ENCODE measurements around the gene KANSL1L. TPM values are rescaled to one million over a fixed set of nuclear protein-coding genes. Genes with fewer than 3 reads are reported as not detected.

The KANSL1L gene
- total RNA-seq, 1 experiment from 2014 or later, result 5.7 TPM

DNA sequence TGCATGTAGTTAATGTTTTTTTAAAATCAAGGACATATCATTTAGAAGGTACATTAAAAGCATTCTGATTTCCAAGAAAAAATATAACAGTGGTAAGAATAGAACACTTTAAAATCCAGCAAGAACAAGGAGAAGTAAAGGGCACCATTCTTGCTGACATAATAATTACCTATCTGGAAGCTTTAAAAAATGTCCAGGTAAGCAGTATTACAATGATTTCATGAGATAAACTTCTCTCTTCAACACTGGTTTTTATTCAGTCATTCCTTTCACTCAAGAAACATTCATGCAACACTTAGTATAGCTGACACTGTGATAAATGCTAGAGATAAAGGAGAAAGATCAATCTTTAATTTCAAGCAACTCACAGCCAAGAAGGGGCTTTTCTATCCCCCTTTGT is 2.9 kb upstream of the KANSL1L start:
- TF ChIP-seq, protein P1, sequence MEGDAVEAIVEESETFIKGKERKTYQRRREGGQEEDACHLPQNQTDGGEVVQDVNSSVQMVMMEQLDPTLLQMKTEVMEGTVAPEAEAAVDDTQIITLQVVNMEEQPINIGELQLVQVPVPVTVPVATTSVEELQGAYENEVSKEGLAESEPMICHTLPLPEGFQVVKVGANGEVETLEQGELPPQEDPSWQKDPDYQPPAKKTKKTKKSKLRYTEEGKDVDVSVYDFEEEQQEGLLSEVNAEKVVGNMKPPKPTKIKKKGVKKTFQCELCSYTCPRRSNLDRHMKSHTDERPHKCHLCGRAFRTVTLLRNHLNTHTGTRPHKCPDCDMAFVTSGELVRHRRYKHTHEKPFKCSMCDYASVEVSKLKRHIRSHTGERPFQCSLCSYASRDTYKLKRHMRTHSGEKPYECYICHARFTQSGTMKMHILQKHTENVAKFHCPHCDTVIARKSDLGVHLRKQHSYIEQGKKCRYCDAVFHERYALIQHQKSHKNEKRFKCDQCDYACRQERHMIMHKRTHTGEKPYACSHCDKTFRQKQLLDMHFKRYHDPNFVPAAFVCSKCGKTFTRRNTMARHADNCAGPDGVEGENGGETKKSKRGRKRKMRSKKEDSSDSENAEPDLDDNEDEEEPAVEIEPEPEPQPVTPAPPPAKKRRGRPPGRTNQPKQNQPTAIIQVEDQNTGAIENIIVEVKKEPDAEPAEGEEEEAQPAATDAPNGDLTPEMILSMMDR (IDR thresholded peaks at IDR 0.05; ENCODE audit: insufficient read depth in 1 of 2, low read depth in 1 of 2, low read length in 1 of 2, severe bottlenecking in 1 of 2, unreplicated experiment in 1 of 2), result no peak
- intact Hi-C loops (cut with micrococcal nuclease; ENCODE audit: unreplicated experiment), result loop anchor here (5.0 to 10.0 kb wide), 2 partner anchors 1719 to 1907 kb away; partner anchors contain the start of gene PIKFYVE
- no peak for DNase-seq
- Mint-ChIP-seq H3K4me1 (ENCODE audit: low read depth, unreplicated experiment) (peaks cover 12% of the 10 kb centered on the region), H3K4me3 (ENCODE audit: unreplicated experiment) (no peak overlapping the region), H3K27ac (ENCODE audit: unreplicated experiment) (no peak overlapping the region), H3K36me3 (ENCODE audit: insufficient read depth, unreplicated experiment) (peaks cover 15% of the 10 kb centered on the region), H3K9me3 (ENCODE audit: unreplicated experiment) (no peaks in the 10 kb centered on the region), H3K27me3 (ENCODE audit: insufficient read depth, unreplicated experiment) (no peaks in the 10 kb centered on the region)
- Histone ChIP-seq H3K4me3 (ENCODE audit: low read depth, low read length) (no peak overlapping the region), H3K36me3 (ENCODE audit: control insufficient read depth, insufficient read depth, low read length) (no peaks in the 10 kb centered on the region), H3K27me3 (replicated peaks; ENCODE audit: control insufficient read depth, insufficient read depth, low read length) (peaks cover 2% of the 10 kb centered on the region; the same call in 1 of the 2 replicates), H3K9me3 (no peaks in the 10 kb centered on the region), H3K4me1 (0 out of 2 replicates have a peak, but pooled peaks cover 5% of the 10 kb centered on the region)
- POLR2A ChIA-PET, result no interaction called here
- CTCF ChIA-PET, result no interaction called here
- no TSS peak for BruUV-seq (replicated peaks)

DNA sequence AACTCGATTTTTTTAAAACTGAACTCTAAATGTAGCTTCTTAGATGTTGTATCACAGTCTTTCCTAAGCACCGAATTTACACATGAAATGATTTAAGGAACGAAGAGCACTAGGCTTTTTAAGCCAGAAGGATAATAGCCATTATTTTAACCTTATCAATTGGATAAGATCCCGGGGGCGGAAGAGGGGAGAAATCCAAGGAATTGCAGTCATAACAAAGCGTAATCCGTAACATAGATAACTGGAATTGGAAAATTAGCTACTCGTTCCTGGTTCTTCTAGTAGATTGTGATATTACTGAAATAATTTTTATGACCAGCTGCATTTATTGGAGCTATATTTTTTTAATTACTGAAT is 988 bp upstream of the KANSL1L start:
- Histone ChIP-seq H3K27me3 (replicated peaks; ENCODE audit: control insufficient read depth, insufficient read depth, low read length) (no peaks in the 10 kb centered on the region), H3K4me3 (ENCODE audit: low read depth, low read length) (peak overlapping the region; percentile 84), H3K9me3 (no peaks in the 10 kb centered on the region), H3K36me3 (ENCODE audit: control insufficient read depth, insufficient read depth, low read length) (no peaks in the 10 kb centered on the region), H3K4me1 (0 out of 2 replicates have a peak, but pooled peaks cover 7% of the 10 kb centered on the region)
- POLR2A ChIA-PET, result no interaction called here
- TF ChIP-seq, protein P1 (IDR thresholded peaks at IDR 0.05; ENCODE audit: insufficient read depth in 1 of 2, low read depth in 1 of 2, low read length in 1 of 2, severe bottlenecking in 1 of 2, unreplicated experiment in 1 of 2), result no peak
- Mint-ChIP-seq H3K27me3 (ENCODE audit: insufficient read depth, unreplicated experiment) (no peaks in the 10 kb centered on the region), H3K4me1 (ENCODE audit: low read depth, unreplicated experiment) (peaks cover 17% of the 10 kb centered on the region), H3K9me3 (ENCODE audit: unreplicated experiment) (no peaks in the 10 kb centered on the region), H3K36me3 (ENCODE audit: insufficient read depth, unreplicated experiment) (peaks cover 15% of the 10 kb centered on the region), H3K4me3 (ENCODE audit: unreplicated experiment) (peak overlapping the region; percentile 94), H3K27ac (ENCODE audit: unreplicated experiment) (peak overlapping the region; percentile 65)
- CTCF ChIA-PET, result no interaction called here
- intact Hi-C loops (cut with micrococcal nuclease; ENCODE audit: unreplicated experiment), result loop anchor here (5.0 to 10.0 kb wide), 2 partner anchors 1717 to 1905 kb away; partner anchors contain the start of gene PIKFYVE
- DNase-seq, result no peak
- no TSS peak for BruUV-seq (replicated peaks)

GRCh38 chr2:210170446-210171303 is 534 bp downstream of the KANSL1L start:
- no peaks in the 10 kb centered on the region for H3K27me3 ChIP-seq (replicated peaks; ENCODE audit: control insufficient read depth, insufficient read depth, low read length)
- CTCF ChIA-PET, result interaction anchor here (0.6 to 0.7 kb wide), 4 partner anchors 210 to 1667 kb away, joined by 3 to 4 read pairs (median 4); no protein-coding TSS in a partner anchor
- POLR2A ChIA-PET, result interaction anchor here (0.6 kb wide), 2 partner anchors 20 to 179 kb away, joined by 3 to 5 read pairs; no protein-coding TSS in a partner anchor
- TF ChIP-seq, protein P1 (IDR thresholded peaks at IDR 0.05; ENCODE audit: insufficient read depth in 1 of 2, low read depth in 1 of 2, low read length in 1 of 2, severe bottlenecking in 1 of 2, unreplicated experiment in 1 of 2), result no peak
- Mint-ChIP-seq H3K27ac (ENCODE audit: unreplicated experiment) (peak overlapping the region; percentile 93), H3K9me3 (ENCODE audit: unreplicated experiment) (no peaks in the 10 kb centered on the region), H3K4me3 (ENCODE audit: unreplicated experiment) (peak overlapping the region; percentile 94), H3K4me1 (ENCODE audit: low read depth, unreplicated experiment) (peaks cover 17% of the 10 kb centered on the region), H3K36me3 (ENCODE audit: insufficient read depth, unreplicated experiment) (peaks cover 15% of the 10 kb centered on the region), H3K27me3 (ENCODE audit: insufficient read depth, unreplicated experiment) (no peaks in the 10 kb centered on the region)
- no peaks in the 10 kb centered on the region for H3K36me3 ChIP-seq (ENCODE audit: control insufficient read depth, insufficient read depth, low read length)
- no peaks in the 10 kb centered on the region for H3K9me3 ChIP-seq
- BruUV-seq (replicated peaks), result TSS peak; percentile 45
- H3K4me1 ChIP-seq, result 0 out of 2 replicates have a peak, but pooled peaks cover 7% of the 10 kb centered on the region
- intact Hi-C loops (cut with micrococcal nuclease; ENCODE audit: unreplicated experiment), result loop anchor here (1.0 to 10.0 kb wide), 7 partner anchors 11 to 1903 kb away; partner anchors contain the start of genes LANCL1, PIKFYVE and RPE
- H3K4me3 ChIP-seq (ENCODE audit: low read depth, low read length), result peak overlapping the region; percentile 84
- peak; percentile 97 to 98 for DNase-seq
